Activated naive CD8-positive, alpha-beta T cell treated with anti-CD3 and anti-CD28 coated beads for 36 hours (primary cell): ENCODE data around the gene SLC35B1. TPM values are rescaled to one million over a fixed set of nuclear protein-coding genes. Genes with fewer than 3 reads are reported as not detected.

Experiments
- DNase-seq: peaks from one replicate; pipeline ENCODE4 v3.0.0; 2021
- H3K27ac Mint-ChIP-seq: one replicate; pipeline ENCODE4 v1.8.0; 2022; ENCODE audit warnings: mild to moderate bottlenecking, moderate library complexity, mixed read lengths
- H3K27me3 Mint-ChIP-seq: one replicate; pipeline ENCODE4 v1.8.0; 2022; ENCODE audit warnings: mild to moderate bottlenecking, mixed read lengths
- H3K36me3 Mint-ChIP-seq: one replicate; pipeline ENCODE4 v1.8.0; 2021; ENCODE audit warnings: mild to moderate bottlenecking, mixed read lengths
- H3K4me1 Mint-ChIP-seq: one replicate; pipeline ENCODE4 v1.8.0; 2021; ENCODE audit warnings: mixed read lengths
- H3K4me3 Mint-ChIP-seq: one replicate; pipeline ENCODE4 v1.8.0; 2022; ENCODE audit warnings: mild to moderate bottlenecking, moderate library complexity, mixed read lengths
- H3K9me3 Mint-ChIP-seq: one replicate; pipeline ENCODE4 v1.8.0; 2022; ENCODE audit warnings: mixed read lengths
- total RNA-seq, 2 experiments: library from RNA; stranded (reverse); gene quantifications; one replicate each; pipeline ENCODE4 v1.2.3, GENCODE V29; 2021

The SLC35B1 gene
- total RNA-seq, 2 experiments from 2014 or later: 58.6 to 63.8 TPM

GRCh38 chr17:49723423-49723822 lies 15.7 kb upstream of the SLC35B1 start:
- Mint-ChIP-seq H3K4me3 (no peak overlapping the region), H3K9me3 (peaks cover 3% of the 10 kb centered on the region), H3K4me1 (peaks cover 22% of the 10 kb centered on the region), H3K36me3 (peaks cover 17% of the 10 kb centered on the region), H3K27me3 (no peaks in the 10 kb centered on the region), H3K27ac (peak overlapping the region; percentile 51)
- no peak for DNase-seq

GRCh38 chr17:49722066-49722465 lies 14.3 kb upstream of the SLC35B1 start:
- Mint-ChIP-seq H3K27ac (no peak overlapping the region), H3K27me3 (no peaks in the 10 kb centered on the region), H3K36me3 (peaks cover 28% of the 10 kb centered on the region), H3K4me3 (no peak overlapping the region), H3K9me3 (peaks cover 3% of the 10 kb centered on the region), H3K4me1 (peaks cover 27% of the 10 kb centered on the region)
- DNase-seq: no peak

GRCh38 chr17:49717371-49717861 lies 9.7 kb upstream of the SLC35B1 start:
- no peaks in the 10 kb centered on the region for H3K9me3 Mint-ChIP-seq
- peak overlapping the region; percentile 10 for H3K4me3 Mint-ChIP-seq
- peaks cover 42% of the 10 kb centered on the region for H3K4me1 Mint-ChIP-seq
- peak; percentile 65 for DNase-seq
- peak overlapping the region; percentile 98 for H3K27ac Mint-ChIP-seq
- peaks cover 39% of the 10 kb centered on the region for H3K36me3 Mint-ChIP-seq
- H3K27me3 Mint-ChIP-seq: no peaks in the 10 kb centered on the region

- no peaks in the 10 kb centered on the region for H3K9me3 Mint-ChIP-seq
- peaks cover 37% of the 10 kb centered on the region for H3K36me3 Mint-ChIP-seq
- no peaks in the 10 kb centered on the region for H3K27me3 Mint-ChIP-seq
- no peak overlapping the region for H3K4me3 Mint-ChIP-seq
- peak overlapping the region; percentile 98 for H3K27ac Mint-ChIP-seq
- no peak for DNase-seq
- H3K4me1 Mint-ChIP-seq: peaks cover 44% of the 10 kb centered on the region
Observed at GRCh38 chr17:49716668-49717364, 9.1 kb upstream of the SLC35B1 start.

GRCh38 chr17:49715717-49716279 lies 8.0 kb upstream of the SLC35B1 start:
- no peaks in the 10 kb centered on the region for H3K9me3 Mint-ChIP-seq
- peaks cover 44% of the 10 kb centered on the region for H3K4me1 Mint-ChIP-seq
- DNase-seq: peak; percentile 71
- no peaks in the 10 kb centered on the region for H3K27me3 Mint-ChIP-seq
- H3K36me3 Mint-ChIP-seq: peaks cover 41% of the 10 kb centered on the region
- peak overlapping the region; percentile 35 for H3K4me3 Mint-ChIP-seq
- H3K27ac Mint-ChIP-seq: peak overlapping the region; percentile 98

GRCh38 chr17:49715216-49715615 lies 7.5 kb upstream of the SLC35B1 start:
- Mint-ChIP-seq H3K27me3 (no peaks in the 10 kb centered on the region), H3K4me1 (peaks cover 44% of the 10 kb centered on the region), H3K36me3 (peaks cover 41% of the 10 kb centered on the region), H3K4me3 (peak overlapping the region; percentile 35), H3K9me3 (no peaks in the 10 kb centered on the region), H3K27ac (peak overlapping the region; percentile 98)
- DNase-seq: peak; percentile 35

GRCh38 chr17:49708515-49709183 lies 885 bp upstream of the SLC35B1 start:
- no peak for DNase-seq
- Mint-ChIP-seq H3K4me1 (peaks cover 35% of the 10 kb centered on the region), H3K4me3 (peak overlapping the region; percentile 96), H3K9me3 (no peaks in the 10 kb centered on the region), H3K36me3 (peaks cover 7% of the 10 kb centered on the region), H3K27me3 (no peaks in the 10 kb centered on the region), H3K27ac (peak overlapping the region; percentile 98)

GRCh38 chr17:49707246-49707607 lies 537 bp downstream of the SLC35B1 start:
- H3K4me1 Mint-ChIP-seq: peaks cover 34% of the 10 kb centered on the region
- no peak for DNase-seq
- peaks cover 5% of the 10 kb centered on the region for H3K36me3 Mint-ChIP-seq
- peak overlapping the region; percentile 98 for H3K27ac Mint-ChIP-seq
- no peaks in the 10 kb centered on the region for H3K9me3 Mint-ChIP-seq
- no peaks in the 10 kb centered on the region for H3K27me3 Mint-ChIP-seq
- peak overlapping the region; percentile 96 for H3K4me3 Mint-ChIP-seq

GRCh38 chr17:49705254-49705653 lies 2.5 kb downstream of the SLC35B1 start:
- H3K27ac Mint-ChIP-seq: peak overlapping the region; percentile 1
- H3K4me3 Mint-ChIP-seq: no peak overlapping the region
- DNase-seq: no peak
- H3K27me3 Mint-ChIP-seq: no peaks in the 10 kb centered on the region
- no peaks in the 10 kb centered on the region for H3K9me3 Mint-ChIP-seq
- peaks cover 35% of the 10 kb centered on the region for H3K4me1 Mint-ChIP-seq
- peaks cover 7% of the 10 kb centered on the region for H3K36me3 Mint-ChIP-seq

GRCh38 chr17:49703557-49704277 lies 4.0 kb downstream of the SLC35B1 start:
- peaks cover 8% of the 10 kb centered on the region for H3K36me3 Mint-ChIP-seq
- H3K4me3 Mint-ChIP-seq: no peak overlapping the region
- no peak for DNase-seq
- H3K9me3 Mint-ChIP-seq: no peaks in the 10 kb centered on the region
- H3K4me1 Mint-ChIP-seq: peaks cover 29% of the 10 kb centered on the region
- H3K27me3 Mint-ChIP-seq: no peaks in the 10 kb centered on the region
- H3K27ac Mint-ChIP-seq: peak overlapping the region; percentile 30

- Mint-ChIP-seq H3K4me1 (peaks cover 21% of the 10 kb centered on the region), H3K27me3 (no peaks in the 10 kb centered on the region), H3K36me3 (peaks cover 8% of the 10 kb centered on the region), H3K4me3 (no peak overlapping the region), H3K27ac (no peak overlapping the region), H3K9me3 (no peaks in the 10 kb centered on the region)
- DNase-seq: no peak
Observed at GRCh38 chr17:49700960-49701359, 6.8 kb downstream of the SLC35B1 start.

GRCh38 chr17:49699966-49700575 lies 7.7 kb downstream of the SLC35B1 start:
- no peak for DNase-seq
- Mint-ChIP-seq H3K4me1 (peaks cover 24% of the 10 kb centered on the region), H3K27me3 (no peaks in the 10 kb centered on the region), H3K4me3 (no peak overlapping the region), H3K9me3 (no peaks in the 10 kb centered on the region), H3K36me3 (peaks cover 8% of the 10 kb centered on the region), H3K27ac (peak overlapping the region; percentile 6)

- no peaks in the 10 kb centered on the region for H3K27me3 Mint-ChIP-seq
- H3K4me1 Mint-ChIP-seq: peaks cover 24% of the 10 kb centered on the region
- no peak overlapping the region for H3K4me3 Mint-ChIP-seq
- no peak for DNase-seq
- peaks cover 7% of the 10 kb centered on the region for H3K36me3 Mint-ChIP-seq
- no peak overlapping the region for H3K27ac Mint-ChIP-seq
- H3K9me3 Mint-ChIP-seq: no peaks in the 10 kb centered on the region
Observed at GRCh38 chr17:49698005-49698404, 9.8 kb downstream of the SLC35B1 start.

- H3K27ac Mint-ChIP-seq: peak overlapping the region; percentile 86
- H3K36me3 Mint-ChIP-seq: peaks cover 5% of the 10 kb centered on the region
- H3K4me1 Mint-ChIP-seq: peaks cover 30% of the 10 kb centered on the region
- DNase-seq: peak; percentile 81
- H3K9me3 Mint-ChIP-seq: no peaks in the 10 kb centered on the region
- no peaks in the 10 kb centered on the region for H3K27me3 Mint-ChIP-seq
- H3K4me3 Mint-ChIP-seq: peak overlapping the region; percentile 40
Observed at GRCh38 chr17:49696233-49696761, 11.5 kb downstream of the SLC35B1 start.
